AG09309 (cell line): ENCODE results near the gene SARM1.

Experiments used
- DNase-seq: peaks from one replicate; pipeline ENCODE4 v3.0.0-alpha.2; 2010; ENCODE audit warnings: low read depth
- H3K4me3 ChIP-seq: 2 replicates; pipeline ENCODE4 v1.5.1; 2011; ENCODE audit warnings: mild to moderate bottlenecking, low read depth, low read length, moderate library complexity; ENCODE audit not compliant: control insufficient read depth
- TF ChIP-seq, protein P1 (sequence below): IDR thresholded peaks from 2 replicates; pipeline ENCODE4 v1.5.1; 2011; ENCODE audit warnings: mild to moderate bottlenecking, low read depth, low read length, inconsistent platforms; ENCODE audit not compliant: insufficient read depth, control insufficient read depth; ENCODE audit errors: missing control alignments

The SARM1 gene

DNA sequence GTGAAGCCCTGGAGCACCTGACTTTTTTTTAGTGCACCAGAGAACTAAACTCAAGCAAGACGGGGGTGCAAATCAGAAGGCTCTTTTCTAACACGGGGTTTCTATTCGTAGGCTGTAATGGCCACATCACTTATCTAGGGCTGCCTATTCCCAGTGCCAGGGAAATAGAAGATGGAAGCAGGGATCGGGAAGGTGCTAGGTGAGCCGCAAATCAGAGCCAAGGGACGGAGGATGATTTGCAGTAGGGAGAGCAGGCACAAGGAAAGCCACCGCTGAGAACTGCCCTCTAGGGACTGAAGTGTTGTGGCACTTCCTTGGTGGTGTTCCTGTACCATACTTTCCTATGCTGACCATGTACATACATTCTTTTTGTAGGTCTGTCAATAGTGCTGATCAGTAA lies 42.3 kb downstream of the SARM1 start:
- TF ChIP-seq, protein P1, sequence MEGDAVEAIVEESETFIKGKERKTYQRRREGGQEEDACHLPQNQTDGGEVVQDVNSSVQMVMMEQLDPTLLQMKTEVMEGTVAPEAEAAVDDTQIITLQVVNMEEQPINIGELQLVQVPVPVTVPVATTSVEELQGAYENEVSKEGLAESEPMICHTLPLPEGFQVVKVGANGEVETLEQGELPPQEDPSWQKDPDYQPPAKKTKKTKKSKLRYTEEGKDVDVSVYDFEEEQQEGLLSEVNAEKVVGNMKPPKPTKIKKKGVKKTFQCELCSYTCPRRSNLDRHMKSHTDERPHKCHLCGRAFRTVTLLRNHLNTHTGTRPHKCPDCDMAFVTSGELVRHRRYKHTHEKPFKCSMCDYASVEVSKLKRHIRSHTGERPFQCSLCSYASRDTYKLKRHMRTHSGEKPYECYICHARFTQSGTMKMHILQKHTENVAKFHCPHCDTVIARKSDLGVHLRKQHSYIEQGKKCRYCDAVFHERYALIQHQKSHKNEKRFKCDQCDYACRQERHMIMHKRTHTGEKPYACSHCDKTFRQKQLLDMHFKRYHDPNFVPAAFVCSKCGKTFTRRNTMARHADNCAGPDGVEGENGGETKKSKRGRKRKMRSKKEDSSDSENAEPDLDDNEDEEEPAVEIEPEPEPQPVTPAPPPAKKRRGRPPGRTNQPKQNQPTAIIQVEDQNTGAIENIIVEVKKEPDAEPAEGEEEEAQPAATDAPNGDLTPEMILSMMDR: no peak
- no peak for DNase-seq
- no peak overlapping the region for H3K4me3 ChIP-seq

DNA sequence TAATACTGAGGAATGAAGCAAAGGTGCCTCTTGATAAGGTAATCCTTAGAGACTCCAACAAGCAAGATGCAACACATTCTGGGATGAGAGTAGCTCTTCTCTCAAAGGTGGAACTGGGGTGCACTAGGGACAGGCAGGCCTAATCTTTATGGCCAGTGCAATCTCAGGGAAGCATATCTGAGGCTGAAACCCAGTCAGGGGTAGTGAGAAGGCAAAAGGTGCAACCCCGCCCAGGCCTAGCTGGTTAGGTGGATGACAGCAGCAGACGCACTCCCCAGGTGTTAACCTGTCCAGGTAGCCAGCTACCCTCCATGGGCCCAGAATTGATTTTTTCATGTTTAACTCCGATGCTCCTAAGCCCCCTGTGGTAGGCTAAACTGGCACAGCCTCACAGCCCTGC lies 44.4 kb downstream of the SARM1 start:
- no peak overlapping the region for H3K4me3 ChIP-seq
- TF ChIP-seq, protein P1: no peak
- DNase-seq: no peak

DNA sequence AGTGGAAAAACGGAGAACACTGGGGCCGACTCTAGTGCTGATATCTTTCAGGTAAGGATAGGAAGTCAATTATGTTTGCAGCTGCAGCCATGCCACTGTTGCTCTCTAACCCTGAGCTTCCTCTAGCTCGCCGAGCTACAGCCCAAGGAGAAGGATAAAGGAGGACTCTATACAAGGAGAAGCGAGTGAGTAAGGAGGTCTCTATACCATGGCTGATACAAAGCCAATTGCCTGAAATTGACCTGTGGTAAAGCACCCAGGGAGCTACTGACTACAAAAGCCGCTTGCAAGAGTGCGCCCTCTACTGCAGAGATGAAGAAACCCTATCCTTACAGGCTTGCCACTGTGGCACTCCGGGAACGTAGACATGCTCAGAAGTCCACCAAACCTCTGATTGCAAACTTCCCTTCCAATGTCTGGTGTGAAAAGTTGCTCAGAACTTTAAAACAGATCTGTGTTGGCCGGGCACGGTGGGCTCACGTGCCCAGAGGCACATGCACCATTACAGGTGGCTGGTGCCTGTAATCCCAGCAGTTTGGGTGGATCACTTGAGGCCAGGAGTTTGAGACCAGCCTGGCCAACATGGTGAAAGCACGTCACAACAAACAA lies 45.3 kb downstream of the SARM1 start:
- TF ChIP-seq, protein P1: peak; percentile 88
- DNase-seq: peak; percentile 23
- H3K4me3 ChIP-seq: no peak overlapping the region

GRCh38 chr17:28421787-28422305 lies 50.4 kb downstream of the SARM1 start:
- DNase-seq: no peak
- no peak overlapping the region for H3K4me3 ChIP-seq
- TF ChIP-seq, protein P1: no peak

DNA sequence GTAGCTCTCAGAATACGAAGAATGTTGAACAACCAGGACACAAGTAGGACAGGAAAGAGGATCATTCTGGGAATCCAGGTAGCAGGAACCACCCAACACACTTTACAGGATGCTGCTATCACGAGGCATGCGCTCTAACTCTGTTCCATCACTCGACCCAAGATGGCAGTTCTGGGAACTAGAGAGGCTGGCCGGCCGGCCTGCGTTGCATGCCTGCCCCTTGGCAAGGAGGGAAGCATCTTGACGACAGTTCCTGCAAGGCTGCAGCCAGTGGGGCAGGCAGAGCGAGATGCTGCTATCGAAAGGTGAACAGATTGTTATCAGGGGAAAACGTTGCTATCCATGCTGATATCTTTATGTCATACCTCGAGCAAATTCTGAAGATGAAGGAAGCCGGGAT lies 53.7 kb downstream of the SARM1 start:
- H3K4me3 ChIP-seq: no peak overlapping the region
- TF ChIP-seq, protein P1: no peak
- no peak for DNase-seq

DNA sequence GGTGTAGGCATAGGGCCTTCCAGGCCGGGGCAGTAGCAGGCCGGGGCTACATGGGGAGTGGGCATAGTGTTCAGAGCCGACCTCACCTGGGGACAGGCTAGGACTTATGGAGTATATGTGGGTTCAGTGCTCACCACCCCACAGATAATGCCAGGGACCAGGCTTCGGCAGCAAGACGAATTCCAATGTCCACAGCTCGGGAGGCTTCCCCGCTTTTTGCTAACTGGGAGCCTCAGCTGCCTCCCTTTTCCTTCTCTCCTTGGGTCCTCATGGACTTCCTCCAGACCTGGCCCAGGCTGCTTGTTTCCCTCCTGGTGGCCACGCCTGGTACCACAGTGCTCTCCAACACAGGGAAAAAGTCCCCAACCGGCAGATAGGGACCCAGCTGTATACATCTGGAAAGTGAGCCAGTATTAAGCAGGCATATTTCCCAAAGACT lies 54.6 kb downstream of the SARM1 start:
- no peak for DNase-seq

More for the DNA sequence above, 54.6 kb downstream of the SARM1 start:
- TF ChIP-seq, protein P1: peak; percentile 31
- no peak overlapping the region for H3K4me3 ChIP-seq
